ENCODE measurements around the gene PRKAG1. TPM values are rescaled to one million over a fixed set of nuclear protein-coding genes. Genes with fewer than 3 reads are reported as not detected.
A peak's percentile ranks its signal among the peaks of the same experiment; 100 is the strongest.

The PRKAG1 gene
- total RNA-seq, 1 donor from 2014 or later: 80.4 TPM

DNA sequence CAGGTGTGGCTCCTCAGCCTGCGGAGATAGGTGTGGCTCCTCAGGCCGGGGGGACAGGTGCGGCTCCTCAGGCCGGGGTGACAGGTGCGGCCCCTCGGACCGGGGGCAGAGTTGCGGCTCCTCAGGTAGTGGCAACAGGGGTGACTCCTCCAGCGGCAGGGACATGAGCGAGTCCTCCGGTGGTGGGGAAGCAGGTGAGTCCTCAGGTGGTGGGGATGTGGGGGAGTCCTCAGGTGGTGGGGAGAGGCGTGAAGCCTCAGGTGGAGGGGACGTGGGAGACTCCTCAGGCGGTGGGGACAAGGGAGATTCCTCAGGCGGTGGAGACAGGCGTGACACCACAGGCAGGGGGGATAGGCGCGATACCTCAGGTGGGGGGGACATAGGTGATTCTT lies 32.8 kb upstream of the PRKAG1 start:
- intact Hi-C loops (cut with DNase I): no loop called here
- DNase-seq (ENCODE audit: low spot score): no peak

DNA sequence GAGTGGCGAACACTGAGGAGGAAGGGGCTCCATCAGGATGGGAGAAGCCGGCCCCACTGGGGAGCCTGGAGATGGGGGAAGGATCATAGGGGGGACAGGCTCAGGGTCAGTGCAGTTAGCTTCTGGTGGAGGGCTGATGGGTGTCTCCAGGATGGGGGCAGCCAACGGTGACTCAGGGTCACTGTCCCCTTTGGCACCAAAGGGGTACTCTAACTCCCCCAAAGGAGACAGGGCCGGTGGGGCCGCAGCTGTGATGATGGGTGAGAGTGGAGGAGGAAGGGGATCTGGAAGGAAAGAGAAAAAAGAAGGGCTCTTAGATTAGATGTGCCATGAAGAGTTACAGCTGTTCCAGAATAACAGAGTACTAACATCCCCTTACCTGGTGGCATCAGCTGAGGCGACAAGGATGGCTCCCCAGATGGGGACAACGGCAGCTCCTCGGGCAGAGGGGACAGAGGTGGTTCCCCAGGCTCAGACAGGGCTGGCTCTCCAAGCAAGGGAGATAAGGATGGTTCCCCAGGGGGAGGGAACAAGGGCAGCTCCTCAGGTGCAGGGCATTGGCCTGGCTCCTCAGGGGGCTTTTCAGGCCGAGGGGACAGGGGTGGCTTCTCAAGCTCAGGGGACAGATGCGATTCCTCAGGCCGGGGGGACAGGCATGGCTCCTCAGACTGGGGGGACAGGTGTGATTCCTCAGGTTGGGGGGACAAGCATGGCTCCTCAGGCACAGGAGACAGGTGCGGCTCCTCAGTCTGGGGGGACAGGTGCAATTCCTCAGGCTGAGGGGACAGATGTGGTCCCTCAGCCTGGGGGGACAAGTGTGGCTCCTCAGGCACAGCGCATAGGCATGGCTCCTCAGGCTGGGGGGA lies 32.2 kb upstream of the PRKAG1 start:
- intact Hi-C loops (cut with DNase I): no loop called here
- DNase-seq (ENCODE audit: low spot score): no peak

DNA sequence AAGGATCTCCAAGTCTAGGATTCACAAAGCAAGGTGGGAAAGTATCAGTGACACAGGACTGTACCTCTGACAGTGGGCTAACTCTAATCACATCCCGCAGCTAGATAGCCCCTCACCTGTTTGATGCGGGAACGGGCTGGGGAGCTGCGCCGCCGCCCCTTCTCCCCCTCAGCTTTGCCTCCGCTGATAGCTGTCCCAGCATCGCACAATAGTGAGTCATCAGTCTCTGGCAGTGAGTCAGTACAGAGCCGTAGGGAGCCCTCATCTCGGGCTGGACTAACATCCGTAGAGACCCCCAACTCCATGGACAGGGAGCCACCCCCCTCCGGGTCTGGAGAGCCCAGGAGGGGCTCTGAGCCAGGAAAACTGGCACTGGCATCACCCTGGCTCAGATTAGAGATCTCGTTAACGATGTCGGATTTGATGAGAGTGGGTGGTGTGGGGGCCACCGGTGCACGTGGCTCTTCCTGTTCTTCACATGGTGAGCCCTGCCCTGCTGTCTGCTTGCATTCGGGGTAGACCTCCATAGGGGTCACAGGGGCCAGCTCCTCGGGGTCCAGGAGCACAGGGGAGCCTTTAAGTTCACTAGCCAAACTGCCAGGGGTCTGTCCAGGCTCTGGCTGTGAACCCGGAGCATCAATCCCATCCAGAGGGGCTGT lies 31.1 kb upstream of the PRKAG1 start:
- DNase-seq (ENCODE audit: low spot score): no peak
- intact Hi-C loops (cut with DNase I): no loop called here

DNA sequence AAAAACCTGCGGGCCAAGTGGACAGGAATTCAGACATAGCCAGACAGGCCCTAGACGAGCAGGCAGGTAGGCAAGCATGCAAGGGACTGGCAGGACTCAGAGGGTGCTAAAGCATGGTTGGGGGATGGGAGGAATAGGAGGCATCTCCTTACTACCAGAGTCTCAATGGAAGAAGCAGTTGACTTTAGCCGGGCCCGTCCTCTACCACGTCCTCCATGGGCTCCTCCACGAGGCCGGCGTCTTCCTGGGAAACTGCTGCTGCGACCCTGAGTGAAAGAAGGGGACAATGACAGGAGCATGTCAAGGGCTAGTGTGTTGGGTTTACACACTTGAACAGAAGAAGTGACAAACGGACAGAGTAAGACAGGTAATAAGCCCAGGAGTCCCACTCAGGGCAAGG lies 30.4 kb upstream of the PRKAG1 start:
- intact Hi-C loops (cut with DNase I): no loop called here
- no peak for DNase-seq (ENCODE audit: low spot score)

DNA sequence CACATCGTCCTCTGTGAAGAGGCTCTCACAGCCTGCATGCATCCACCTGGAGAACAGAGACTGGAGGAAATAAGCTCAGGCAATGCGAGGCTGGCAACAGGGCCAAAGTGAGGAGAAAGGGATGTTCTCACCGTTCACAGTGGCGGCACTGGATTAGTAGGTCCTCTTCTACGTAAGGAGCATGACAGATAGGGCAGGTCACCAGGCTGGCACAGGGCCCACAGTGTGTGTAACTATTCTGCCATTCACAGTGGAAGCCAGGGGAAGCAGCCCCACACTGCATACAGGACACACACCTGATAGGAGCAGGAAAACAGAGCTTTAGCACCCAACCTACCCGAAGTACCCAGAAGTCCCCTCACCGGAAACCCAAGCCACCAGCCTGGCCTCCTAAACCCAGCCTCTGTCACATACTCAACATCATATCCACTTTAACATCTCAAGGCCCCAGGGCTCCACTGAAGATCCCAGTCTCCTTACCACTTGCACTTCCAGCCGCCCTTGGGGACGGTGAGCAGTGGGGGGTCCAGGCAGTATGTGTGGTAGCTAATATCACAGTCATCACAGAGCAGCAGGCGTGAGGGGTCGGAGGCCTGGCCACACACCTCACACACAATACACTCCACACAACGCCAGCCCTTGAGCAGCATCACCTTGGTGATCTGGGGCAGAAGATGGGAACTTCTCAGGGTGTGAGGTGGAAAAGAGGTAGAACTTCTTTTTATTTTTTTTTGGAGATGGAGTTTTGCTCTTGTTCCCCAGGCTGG lies 27.7 kb upstream of the PRKAG1 start:
- intact Hi-C loops (cut with DNase I): no loop called here
- DNase-seq (ENCODE audit: low spot score): no peak

DNA sequence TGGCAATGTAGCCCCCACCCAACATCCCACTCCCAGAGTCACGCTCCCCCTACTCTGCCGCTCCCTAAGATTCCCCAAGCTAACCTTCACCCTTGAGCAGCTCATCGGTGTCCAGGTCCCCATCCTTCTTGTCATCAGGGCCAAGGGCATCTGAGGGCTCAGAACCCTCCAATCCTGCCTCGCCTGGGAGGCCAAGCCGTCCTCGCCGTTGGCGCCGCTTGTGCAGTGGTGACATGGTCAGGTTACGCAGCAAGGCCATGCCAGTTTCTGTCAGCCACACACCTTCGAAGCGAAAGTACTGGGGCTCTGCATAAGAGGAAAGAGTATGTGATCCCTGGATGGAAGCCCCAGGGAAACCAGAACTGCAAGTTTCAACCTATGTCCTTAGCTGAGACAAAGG lies 26.1 kb upstream of the PRKAG1 start:
- intact Hi-C loops (cut with DNase I): no loop called here
- no peak for DNase-seq (ENCODE audit: low spot score)

DNA sequence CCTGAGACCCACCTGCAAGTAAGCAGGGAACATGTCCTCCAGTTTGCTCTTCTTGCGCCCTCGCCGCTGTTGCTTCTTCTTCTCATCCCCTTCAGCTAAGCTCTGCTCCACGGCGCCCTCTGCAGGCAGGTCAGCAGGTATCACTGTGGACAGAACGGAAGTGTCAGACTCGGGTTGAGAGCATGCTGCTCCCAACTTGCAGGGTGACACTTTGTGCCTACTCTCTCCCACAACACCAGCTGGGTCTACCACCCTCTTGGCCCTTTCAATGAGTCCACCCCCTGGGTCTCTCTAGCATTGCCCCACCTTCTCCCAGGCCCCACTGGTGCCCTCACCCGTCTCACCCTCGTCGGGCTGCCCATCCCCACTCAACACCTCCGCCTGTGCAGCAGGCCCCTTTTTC lies 25.3 kb upstream of the PRKAG1 start:
- intact Hi-C loops (cut with DNase I): no loop called here
- DNase-seq (ENCODE audit: low spot score): peak; percentile 83

DNA sequence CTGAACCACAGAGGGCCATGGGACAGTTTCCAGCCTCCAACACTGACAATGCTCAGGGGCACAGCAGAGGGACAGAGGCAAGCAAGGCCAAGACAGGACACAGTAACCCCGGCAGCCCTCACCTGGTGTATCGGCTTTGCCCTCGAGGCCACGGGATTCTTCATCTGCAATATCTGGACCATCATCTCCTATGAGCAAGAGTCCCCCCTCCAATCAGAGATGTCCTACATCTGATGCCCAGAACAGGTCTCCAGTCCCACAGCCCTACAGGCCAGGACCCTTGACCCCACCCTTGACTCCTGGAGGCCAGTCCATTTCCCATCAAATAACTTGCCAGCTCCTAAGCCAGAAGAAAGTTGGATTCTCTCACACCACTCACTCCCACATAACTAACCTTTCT lies 24.7 kb upstream of the PRKAG1 start:
- DNase-seq (ENCODE audit: low spot score): no peak
- intact Hi-C loops (cut with DNase I): no loop called here

DNA sequence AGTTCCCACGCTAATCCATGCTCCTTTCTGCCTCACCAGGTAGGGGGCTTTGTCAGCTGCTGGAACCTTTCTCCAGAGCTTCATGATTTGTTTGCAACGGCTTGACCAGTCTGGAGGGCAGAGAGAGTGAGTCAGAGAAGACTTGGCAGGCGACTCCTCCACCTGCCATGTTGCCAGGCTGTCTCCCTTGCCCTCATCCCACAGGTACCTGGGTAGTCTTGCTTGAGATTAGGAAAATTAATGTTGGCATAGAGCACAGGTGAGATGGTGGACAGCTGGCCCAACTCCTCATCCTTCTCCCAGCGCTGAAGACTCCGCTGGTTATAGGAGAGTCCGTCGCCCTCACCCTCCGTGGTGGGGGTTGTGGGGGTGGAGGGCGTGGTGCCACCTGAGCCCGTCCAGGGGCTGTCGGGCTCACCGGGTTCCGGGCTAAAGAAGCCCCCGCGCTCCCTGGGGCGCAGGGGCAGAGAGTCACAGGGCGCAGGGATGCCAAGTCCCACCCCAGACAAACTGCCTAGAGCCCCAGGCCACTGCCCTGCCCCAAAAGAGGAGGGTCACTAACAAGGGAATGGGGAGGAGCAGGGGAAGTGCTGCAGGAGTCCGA lies 23.4 kb upstream of the PRKAG1 start:
- no peak for DNase-seq (ENCODE audit: low spot score)
- intact Hi-C loops (cut with DNase I): no loop called here

DNA sequence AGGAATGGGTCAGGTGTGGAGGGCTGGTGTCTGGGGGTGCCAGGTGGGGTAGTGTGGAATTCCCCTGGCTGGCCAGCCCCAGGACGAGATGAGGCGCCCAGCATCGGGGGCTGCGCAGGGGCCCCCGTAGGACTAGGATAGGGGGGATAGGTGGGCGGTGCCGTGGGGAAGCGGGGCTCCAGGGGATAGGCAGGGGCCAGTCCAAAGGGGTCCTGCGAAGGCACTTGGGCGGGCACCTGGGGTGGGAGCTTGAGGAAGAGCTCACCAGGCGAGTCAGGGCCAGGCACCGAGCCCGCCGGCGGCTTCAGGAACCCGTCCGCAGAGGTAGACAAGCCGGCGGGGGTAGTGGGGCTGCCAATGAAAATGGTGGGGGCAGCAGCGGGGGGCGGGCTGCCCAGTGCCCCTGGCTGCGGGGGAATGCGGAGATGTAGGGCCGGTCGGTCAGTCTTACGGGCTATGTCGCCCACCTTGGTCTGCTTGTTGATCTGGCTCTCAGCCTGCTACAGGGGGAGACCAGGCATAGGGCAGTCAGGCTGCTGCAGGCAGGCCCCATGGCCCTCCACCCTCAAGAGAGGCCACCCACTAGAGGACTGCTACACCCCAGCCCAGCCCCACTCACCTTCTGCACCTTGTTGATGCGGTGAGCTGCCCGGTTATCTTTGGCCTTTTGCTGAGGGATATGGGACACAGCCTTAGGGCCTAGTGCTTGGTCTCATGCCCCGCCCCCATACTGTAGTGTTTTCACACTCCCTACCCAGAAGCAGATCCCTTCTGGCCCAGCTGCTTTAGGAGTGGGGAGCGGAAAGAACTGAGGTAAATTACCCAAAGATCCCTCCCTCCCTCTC lies 22.7 kb upstream of the PRKAG1 start:
- intact Hi-C loops (cut with DNase I): no loop called here
- no peak for DNase-seq (ENCODE audit: low spot score)

DNA sequence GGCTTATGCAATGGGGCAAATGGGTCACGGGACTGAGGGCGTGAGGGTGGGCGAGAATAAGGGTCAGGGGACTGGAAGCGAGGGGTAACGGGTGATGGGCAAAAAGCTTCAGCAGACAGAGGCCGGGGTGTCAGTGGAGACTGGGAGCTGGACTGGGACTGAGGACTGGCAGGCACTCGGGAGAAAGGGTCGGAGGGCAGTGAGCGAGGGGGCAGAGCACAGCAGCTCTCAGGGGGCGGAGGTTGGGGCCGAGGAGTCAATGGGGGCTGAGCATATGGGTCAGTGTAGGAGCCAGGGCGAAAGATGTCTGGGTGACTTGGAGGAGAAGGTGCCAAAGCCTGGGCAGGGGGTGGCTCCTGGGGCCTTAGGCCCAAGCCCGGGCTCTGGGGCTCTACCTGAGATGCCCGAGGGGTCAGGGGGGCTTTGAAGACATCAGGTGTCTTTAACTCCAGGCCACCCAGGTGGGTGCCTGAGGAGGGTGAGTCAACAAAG lies 21.8 kb upstream of the PRKAG1 start:
- intact Hi-C loops (cut with DNase I): no loop called here

DNA sequence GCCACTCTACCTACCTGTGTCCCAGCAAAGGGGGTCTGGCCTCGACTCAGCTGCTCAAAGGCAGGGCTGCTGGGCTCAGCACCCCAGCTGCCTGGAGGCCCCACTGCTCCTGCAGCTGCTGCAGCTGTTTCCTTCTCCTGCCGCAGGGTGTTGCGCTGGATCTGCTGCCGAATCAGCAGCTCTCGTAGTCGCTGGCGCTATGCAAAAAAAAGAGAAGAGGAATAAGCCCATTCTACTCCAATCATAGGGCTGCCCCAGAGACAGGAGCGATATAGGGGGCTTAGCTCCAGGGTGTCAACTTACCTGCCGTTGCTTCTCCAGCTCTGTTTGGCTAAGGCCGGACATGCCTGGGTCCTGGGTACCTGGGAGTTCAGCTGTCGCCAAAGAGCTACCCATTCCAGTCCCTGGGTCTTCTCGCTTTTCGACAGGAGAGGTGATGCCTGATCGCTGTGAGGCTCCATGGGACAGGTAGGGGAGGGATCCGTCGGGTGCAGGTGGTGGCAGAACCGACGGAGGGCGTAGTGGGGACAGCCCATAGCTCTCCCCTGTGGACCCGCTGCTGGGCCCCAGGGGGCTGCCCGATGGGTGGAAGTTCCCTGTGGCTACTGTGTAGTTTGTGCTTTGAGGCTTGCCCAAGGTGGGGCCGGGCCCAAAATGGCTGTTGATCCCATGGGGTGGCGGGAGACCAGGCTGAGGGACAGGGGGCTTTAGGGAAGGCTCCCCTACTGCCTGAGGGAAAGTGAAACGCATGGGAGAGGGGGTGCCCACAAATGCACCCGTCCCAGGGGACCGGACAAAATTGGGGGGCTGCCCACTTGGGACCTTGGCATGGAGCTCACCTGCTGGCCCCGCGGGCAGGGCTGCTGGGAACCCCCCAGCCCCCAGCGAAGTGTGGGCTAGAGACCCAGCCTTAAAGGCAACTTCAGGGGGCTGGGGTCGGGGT lies 21.1 kb upstream of the PRKAG1 start:
- DNase-seq (ENCODE audit: low spot score): no peak
- intact Hi-C loops (cut with DNase I): no loop called here

More for the DNA sequence above, 21.8 kb upstream of the PRKAG1 start:
- DNase-seq (ENCODE audit: low spot score): no peak

DNA sequence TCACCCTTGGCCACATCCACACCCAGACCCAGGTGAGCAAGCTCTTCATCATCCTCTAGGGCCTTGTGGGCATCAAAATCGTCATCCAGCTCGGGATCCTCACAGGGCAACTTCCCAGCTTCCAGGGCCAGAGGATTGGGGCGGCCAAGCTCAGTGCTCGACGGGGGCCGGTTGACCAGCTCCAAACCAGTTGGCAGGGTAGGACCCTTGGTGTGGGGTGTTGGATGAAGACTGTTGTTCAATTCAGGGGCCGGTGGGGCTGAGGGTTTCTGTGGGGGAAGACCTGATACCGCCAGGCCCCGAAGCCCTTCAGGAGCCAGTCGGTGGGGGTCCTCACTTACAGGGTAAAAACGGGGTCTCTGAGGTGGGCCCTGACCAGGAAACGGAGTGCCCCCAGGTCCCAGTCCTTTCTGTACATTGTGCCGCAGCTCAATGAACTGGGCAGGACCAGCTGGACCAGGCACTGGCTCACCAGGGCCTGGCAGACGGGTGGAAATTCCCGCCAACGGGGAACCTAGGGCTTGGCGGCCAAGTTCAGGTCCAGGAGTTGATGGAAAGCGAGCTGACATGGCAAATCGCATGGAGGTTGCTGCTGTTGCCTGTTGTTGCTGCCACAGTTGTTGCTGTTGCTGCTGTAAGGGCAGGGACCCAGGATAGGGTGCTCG lies 19.8 kb upstream of the PRKAG1 start:
- no peak for DNase-seq (ENCODE audit: low spot score)
- intact Hi-C loops (cut with DNase I): no loop called here

DNA sequence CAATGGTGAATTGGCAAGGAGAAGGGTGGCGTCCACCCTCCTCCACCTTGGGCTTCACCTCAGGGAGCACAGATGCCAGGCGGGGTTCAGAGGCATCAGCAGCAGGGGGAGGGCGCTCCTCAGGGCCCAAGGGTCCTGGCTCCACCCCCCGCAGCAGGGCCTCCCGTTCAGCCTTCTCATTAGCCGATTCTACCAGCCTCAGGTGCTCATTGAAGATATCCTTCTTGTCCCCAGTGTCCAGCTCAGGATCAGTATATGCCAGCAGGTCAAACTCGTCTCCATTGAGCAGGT lies 19.3 kb upstream of the PRKAG1 start:
- no peak for DNase-seq (ENCODE audit: low spot score)
- intact Hi-C loops (cut with DNase I): no loop called here

DNA sequence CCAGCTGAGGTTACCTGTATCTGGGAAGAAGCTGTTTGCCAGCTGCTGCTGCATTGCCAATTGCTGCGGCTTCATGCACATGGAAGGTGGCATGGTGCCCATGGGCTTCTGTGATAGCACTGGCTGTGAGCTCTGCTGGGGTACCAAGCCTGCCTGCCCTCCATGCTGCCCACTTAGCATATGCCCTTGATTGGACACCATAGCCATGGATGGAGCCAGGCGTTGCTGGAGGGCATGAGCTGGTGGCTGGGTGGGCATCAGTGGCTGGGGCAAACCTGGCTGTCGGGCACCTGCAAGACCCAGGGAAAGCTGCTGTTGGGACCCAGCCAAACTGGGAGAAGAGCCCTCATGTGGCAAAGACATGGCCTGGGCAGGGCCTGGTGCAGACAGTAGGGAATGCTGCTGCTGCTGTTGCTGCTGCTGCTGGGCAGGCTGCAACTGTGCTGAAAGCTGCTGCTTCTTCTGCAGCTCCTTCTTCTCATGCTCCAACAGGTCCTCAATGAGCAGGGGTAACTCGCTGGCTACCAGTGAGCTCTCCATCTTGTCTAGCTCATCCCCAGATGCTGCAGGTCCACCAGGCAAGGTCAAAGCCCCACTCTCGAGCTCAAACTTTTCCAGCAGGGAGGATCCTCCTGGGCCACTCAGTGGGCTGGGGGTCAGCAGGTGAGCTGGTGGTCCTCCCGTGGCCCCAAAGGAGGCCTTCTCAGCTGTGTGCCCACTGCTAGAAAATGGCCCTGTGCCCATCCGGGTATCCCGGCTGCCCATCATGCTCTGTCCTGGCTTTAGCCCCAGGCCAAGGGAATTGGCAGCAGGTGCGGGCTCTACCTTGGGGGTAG lies 18.8 kb upstream of the PRKAG1 start:
- intact Hi-C loops (cut with DNase I): no loop called here
- no peak for DNase-seq (ENCODE audit: low spot score)

DNA sequence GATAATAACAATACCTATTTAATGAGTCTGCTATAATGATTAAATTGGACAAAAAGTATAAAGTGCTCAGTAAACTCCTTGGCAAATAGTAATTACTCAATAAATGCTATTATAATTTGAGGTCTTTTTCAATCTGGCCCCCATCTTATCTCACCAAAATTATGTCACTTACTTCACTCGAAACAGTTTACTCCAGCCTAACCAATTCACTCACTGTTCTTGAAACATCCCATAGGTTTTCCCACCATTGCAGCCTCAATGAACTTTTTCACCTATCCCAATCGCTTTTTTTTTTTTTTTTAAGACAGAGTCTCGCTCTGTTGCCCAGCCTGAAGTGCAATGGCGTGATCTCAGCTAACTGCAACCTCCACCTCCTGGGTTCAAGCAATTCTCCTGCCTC lies 17.5 kb upstream of the PRKAG1 start:
- intact Hi-C loops (cut with DNase I): no loop called here
- no peak for DNase-seq (ENCODE audit: low spot score)

DNA sequence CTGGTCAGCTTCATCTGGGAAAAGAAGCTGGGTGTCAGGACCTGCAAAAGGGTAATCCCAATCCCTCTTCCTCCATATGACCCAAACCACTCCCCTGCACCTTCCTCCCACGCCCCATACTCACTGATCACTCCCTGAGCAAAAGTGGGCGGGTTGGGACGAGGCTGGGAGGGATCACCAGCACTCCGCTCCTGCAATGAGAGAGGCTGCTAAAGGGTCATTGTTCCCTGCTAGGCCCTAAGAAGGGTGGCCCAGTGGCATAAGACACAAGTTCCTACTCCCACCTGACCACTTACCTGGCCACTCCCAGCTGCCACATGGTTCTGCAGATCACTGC lies 15.7 kb upstream of the PRKAG1 start:
- intact Hi-C loops (cut with DNase I): no loop called here
- DNase-seq (ENCODE audit: low spot score): no peak

Measured in cardiac septum (tissue), 1 donor.